ENCODE data around the gene RFX3. TPM values are rescaled to one million over a fixed set of nuclear protein-coding genes. Genes with fewer than 3 reads are reported as not detected.

Gene RFX3
- total RNA-seq, 1 experiment from 2014 or later: 9.9 TPM

DNA sequence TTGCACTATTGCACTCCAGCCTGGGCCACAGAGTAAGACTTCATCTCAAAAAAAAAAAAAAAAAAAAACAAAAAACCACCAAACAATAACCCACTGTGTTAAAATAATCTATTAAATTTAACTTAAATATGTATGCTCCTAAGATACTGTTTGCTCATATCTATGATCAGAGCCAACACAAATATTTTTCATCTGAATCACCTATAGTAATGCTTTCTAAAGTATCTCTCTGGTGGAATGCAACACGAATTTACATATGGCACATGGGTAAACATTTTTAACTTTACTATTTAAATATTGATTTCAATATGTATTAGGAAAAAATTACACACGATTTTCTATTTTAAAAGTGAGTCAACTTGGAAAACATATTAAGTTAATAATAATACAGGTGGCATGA is 196.4 kb downstream of the RFX3 start:
- Histone ChIP-seq H2BK120ac (ENCODE audit: low read depth, low read length, poor library complexity, severe bottlenecking) (no peak overlapping the region), H3T11ph (ENCODE audit: low read length) (no peak overlapping the region), H3K23me2 (ENCODE audit: insufficient read length, low read depth, low read length, poor library complexity, severe bottlenecking) (no peaks in the 10 kb centered on the region), H3K27me3 (ENCODE audit: insufficient read depth, low read length) (no peaks in the 10 kb centered on the region), H4K91ac (ENCODE audit: insufficient read length, low read depth, low read length) (no peak overlapping the region), H3K79me1 (ENCODE audit: insufficient read depth, low read depth, low read length, poor library complexity, severe bottlenecking) (no peaks in the 10 kb centered on the region), H2BK5ac (ENCODE audit: insufficient read length, low read length) (no peak overlapping the region), H3K56ac (ENCODE audit: insufficient read length, low read depth, low read length) (no peak overlapping the region), H3K14ac (ENCODE audit: insufficient read depth, low read length) (no peak overlapping the region), H3K9ac (ENCODE audit: extremely low read depth, insufficient read length, low read length) (no peak overlapping the region), H4K5ac (ENCODE audit: insufficient read length, low read depth, low read length) (no peak overlapping the region), H2BK12ac (ENCODE audit: insufficient read length, low read depth, low read length) (no peak overlapping the region), H3K9me3 (ENCODE audit: control insufficient read depth, low read depth, low read length) (no peaks in the 10 kb centered on the region), H4K8ac (replicated peaks; ENCODE audit: insufficient read length, low read depth, low read length) (no peak overlapping the region), H3K27ac (ENCODE audit: insufficient read length, low read depth, low read length) (no peak overlapping the region), H3K4me1 (ENCODE audit: insufficient read depth, low read length) (no peaks in the 10 kb centered on the region; the same call in 1 of the 2 replicates), H3K18ac (ENCODE audit: insufficient read length, low read depth, low read length) (no peak overlapping the region), H3K23ac (ENCODE audit: insufficient read length, low read depth, low read length) (no peak overlapping the region), H2BK15ac (ENCODE audit: low read depth, low read length) (no peak overlapping the region), H3K4me2 (ENCODE audit: insufficient read depth, insufficient read length, low read length) (no peak overlapping the region), H2BK20ac (ENCODE audit: low read depth, low read length, poor library complexity, severe bottlenecking) (no peak overlapping the region), H2AFZ (ENCODE audit: low read length) (no peak overlapping the region), H3K79me2 (ENCODE audit: insufficient read depth, low read length) (no peaks in the 10 kb centered on the region), H3K4ac (ENCODE audit: low read depth, low read length) (no peak overlapping the region), H4K20me1 (ENCODE audit: control insufficient read depth, insufficient read depth, insufficient read length) (no peaks in the 10 kb centered on the region), H2AK5ac (ENCODE audit: insufficient read length, low read length) (no peak overlapping the region)
- Mint-ChIP-seq H3K27ac (no peak overlapping the region), H3K9me3 (no peaks in the 10 kb centered on the region), H3K36me3 (ENCODE audit: insufficient read depth in 1 of 3, low read depth in 3 of 3) (peaks cover 0 to 4% (median 0%) of the 10 kb centered on the region in 3 experiments; a peak in 1 of 7 replicates), H3K4me1 (no peaks in the 10 kb centered on the region), H3K27me3 (ENCODE audit: low read depth) (no peaks in the 10 kb centered on the region), H3K4me3 (no peak overlapping the region)
- no CpG with 5 or more reads among the region's 2 CpGs for WGBS (ENCODE audit: extremely low coverage, insufficient read length, low lambda C conversion rate)
- no peak for DNase-seq
- TF ChIP-seq, protein P1, sequence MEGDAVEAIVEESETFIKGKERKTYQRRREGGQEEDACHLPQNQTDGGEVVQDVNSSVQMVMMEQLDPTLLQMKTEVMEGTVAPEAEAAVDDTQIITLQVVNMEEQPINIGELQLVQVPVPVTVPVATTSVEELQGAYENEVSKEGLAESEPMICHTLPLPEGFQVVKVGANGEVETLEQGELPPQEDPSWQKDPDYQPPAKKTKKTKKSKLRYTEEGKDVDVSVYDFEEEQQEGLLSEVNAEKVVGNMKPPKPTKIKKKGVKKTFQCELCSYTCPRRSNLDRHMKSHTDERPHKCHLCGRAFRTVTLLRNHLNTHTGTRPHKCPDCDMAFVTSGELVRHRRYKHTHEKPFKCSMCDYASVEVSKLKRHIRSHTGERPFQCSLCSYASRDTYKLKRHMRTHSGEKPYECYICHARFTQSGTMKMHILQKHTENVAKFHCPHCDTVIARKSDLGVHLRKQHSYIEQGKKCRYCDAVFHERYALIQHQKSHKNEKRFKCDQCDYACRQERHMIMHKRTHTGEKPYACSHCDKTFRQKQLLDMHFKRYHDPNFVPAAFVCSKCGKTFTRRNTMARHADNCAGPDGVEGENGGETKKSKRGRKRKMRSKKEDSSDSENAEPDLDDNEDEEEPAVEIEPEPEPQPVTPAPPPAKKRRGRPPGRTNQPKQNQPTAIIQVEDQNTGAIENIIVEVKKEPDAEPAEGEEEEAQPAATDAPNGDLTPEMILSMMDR (conservative IDR thresholded peaks at IDR 0.05): no peak

All from H9 (cell line).